ENCODE data around the gene TTL. TPM values are rescaled to one million over a fixed set of nuclear protein-coding genes. Genes with fewer than 3 reads are reported as not detected.

Gene TTL
- total and polyA plus RNA-seq, 2 of the 13 experiments (the other 11 are each of a cell fraction or from before 2014, with no cell fraction given), result 19.0 to 59.8 TPM

DNA sequence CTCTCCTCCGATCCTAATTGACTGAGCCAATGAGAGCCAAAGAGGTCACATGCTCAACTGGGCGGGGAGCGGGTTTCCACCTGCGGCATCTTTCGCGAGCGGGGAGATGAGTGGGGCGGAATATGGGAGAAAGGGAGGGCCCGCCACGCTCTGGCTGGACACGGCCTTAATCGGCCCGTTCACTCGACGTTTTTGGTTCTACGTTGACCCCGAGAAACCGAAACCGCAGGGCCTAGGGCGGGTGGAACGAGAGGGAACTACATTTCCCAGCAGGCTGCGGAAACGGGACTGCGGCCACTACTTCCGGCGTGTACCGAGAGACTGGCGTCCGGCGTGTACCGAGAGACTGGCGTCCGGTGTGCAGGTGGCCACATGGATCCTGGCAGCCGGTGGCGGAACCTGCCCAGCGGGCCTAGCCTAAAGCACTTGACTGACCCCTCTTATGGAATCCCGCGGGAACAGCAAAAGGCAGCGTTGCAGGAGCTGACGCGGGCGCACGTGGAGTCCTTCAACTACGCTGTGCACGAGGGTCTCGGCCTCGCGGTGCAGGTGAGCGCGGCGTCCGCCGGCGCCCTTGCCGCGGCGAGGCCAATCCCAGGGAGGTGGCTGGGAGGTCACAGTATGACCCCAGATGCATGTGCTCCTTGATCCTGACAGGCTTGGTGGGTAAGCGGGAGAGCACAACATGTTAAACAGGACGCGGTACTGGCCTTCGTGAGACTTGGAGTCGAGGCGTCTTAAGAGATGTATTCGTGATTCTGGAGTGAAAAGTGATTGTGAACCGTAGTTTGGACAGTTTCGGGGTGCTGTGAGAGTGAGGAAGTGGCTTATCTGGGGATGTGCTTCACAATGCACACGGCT is 60.4 kb downstream of the TTL start, which contains the start of gene POLR1B (continued):
- peak; percentile 96 for TF ChIP-seq ARHGAP35 (CRISPR knock-in tag; IDR thresholded peaks at IDR 0.05; ENCODE audit: borderline replicate concordance)
- TF ChIP-seq MED1 (CRISPR knock-in tag; IDR thresholded peaks at IDR 0.05), result peak; percentile 82
- TF ChIP-seq, protein P1, sequence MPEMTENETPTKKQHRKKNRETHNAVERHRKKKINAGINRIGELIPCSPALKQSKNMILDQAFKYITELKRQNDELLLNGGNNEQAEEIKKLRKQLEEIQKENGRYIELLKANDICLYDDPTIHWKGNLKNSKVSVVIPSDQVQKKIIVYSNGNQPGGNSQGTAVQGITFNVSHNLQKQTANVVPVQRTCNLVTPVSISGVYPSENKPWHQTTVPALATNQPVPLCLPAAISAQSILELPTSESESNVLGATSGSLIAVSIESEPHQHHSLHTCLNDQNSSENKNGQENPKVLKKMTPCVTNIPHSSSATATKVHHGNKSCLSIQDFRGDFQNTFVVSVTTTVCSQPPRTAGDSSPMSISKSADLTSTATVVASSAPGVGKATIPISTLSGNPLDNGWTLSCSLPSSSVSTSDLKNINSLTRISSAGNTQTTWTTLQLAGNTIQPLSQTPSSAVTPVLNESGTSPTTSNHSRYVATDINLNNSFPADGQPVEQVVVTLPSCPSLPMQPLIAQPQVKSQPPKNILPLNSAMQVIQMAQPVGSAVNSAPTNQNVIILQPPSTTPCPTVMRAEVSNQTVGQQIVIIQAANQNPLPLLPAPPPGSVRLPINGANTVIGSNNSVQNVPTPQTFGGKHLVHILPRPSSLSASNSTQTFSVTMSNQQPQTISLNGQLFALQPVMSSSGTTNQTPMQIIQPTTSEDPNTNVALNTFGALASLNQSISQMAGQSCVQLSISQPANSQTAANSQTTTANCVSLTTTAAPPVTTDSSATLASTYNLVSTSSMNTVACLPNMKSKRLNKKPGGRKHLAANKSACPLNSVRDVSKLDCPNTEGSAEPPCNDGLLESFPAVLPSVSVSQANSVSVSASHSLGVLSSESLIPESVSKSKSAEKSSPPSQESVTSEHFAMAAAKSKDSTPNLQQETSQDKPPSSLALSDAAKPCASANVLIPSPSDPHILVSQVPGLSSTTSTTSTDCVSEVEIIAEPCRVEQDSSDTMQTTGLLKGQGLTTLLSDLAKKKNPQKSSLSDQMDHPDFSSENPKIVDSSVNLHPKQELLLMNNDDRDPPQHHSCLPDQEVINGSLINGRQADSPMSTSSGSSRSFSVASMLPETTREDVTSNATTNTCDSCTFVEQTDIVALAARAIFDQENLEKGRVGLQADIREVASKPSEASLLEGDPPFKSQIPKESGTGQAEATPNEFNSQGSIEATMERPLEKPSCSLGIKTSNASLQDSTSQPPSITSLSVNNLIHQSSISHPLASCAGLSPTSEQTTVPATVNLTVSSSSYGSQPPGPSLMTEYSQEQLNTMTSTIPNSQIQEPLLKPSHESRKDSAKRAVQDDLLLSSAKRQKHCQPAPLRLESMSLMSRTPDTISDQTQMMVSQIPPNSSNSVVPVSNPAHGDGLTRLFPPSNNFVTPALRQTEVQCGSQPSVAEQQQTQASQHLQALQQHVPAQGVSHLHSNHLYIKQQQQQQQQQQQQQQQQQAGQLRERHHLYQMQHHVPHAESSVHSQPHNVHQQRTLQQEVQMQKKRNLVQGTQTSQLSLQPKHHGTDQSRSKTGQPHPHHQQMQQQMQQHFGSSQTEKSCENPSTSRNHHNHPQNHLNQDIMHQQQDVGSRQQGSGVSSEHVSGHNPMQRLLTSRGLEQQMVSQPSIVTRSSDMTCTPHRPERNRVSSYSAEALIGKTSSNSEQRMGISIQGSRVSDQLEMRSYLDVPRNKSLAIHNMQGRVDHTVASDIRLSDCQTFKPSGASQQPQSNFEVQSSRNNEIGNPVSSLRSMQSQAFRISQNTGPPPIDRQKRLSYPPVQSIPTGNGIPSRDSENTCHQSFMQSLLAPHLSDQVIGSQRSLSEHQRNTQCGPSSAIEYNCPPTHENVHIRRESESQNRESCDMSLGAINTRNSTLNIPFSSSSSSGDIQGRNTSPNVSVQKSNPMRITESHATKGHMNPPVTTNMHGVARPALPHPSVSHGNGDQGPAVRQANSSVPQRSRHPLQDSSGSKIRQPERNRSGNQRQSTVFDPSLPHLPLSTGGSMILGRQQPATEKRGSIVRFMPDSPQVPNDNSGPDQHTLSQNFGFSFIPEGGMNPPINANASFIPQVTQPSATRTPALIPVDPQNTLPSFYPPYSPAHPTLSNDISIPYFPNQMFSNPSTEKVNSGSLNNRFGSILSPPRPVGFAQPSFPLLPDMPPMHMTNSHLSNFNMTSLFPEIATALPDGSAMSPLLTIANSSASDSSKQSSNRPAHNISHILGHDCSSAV (CRISPR knock-in tag; IDR thresholded peaks at IDR 0.05; ENCODE audit: borderline replicate concordance), result peak; percentile 86; the same call in 1 of the 2 replicates
- no peak for TF ChIP-seq SP1 (IDR thresholded peaks at IDR 0.05)
- TF ChIP-seq SP1 (CRISPR knock-in tag; IDR thresholded peaks at IDR 0.05), result peak; percentile 60
- peak; percentile 74 for TF ChIP-seq RXRB (CRISPR knock-in tag; IDR thresholded peaks at IDR 0.05; ENCODE audit: borderline replicate concordance)
- TF ChIP-seq ZNF451 (CRISPR knock-in tag; IDR thresholded peaks at IDR 0.05), result no peak; the same call in 1 of the 2 replicates
- peak; percentile 41; the same call in 1 of the 2 replicates for TF ChIP-seq ZNF121 (CRISPR knock-in tag; IDR thresholded peaks at IDR 0.05)
- peak; percentile 81 for TF ChIP-seq ZNF510 (CRISPR knock-in tag; IDR thresholded peaks at IDR 0.05; ENCODE audit: low read depth)
- no peak for TF ChIP-seq HNRNPH1 (optimal IDR thresholded peaks at IDR 0.05; ENCODE audit: low read depth, low read length)
- TF ChIP-seq, protein P2, sequence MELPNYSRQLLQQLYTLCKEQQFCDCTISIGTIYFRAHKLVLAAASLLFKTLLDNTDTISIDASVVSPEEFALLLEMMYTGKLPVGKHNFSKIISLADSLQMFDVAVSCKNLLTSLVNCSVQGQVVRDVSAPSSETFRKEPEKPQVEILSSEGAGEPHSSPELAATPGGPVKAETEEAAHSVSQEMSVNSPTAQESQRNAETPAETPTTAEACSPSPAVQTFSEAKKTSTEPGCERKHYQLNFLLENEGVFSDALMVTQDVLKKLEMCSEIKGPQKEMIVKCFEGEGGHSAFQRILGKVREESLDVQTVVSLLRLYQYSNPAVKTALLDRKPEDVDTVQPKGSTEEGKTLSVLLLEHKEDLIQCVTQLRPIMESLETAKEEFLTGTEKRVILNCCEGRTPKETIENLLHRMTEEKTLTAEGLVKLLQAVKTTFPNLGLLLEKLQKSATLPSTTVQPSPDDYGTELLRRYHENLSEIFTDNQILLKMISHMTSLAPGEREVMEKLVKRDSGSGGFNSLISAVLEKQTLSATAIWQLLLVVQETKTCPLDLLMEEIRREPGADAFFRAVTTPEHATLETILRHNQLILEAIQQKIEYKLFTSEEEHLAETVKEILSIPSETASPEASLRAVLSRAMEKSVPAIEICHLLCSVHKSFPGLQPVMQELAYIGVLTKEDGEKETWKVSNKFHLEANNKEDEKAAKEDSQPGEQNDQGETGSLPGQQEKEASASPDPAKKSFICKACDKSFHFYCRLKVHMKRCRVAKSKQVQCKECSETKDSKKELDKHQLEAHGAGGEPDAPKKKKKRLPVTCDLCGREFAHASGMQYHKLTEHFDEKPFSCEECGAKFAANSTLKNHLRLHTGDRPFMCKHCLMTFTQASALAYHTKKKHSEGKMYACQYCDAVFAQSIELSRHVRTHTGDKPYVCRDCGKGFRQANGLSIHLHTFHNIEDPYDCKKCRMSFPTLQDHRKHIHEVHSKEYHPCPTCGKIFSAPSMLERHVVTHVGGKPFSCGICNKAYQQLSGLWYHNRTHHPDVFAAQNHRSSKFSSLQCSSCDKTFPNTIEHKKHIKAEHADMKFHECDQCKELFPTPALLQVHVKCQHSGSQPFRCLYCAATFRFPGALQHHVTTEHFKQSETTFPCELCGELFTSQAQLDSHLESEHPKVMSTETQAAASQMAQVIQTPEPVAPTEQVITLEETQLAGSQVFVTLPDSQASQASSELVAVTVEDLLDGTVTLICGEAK (IDR thresholded peaks at IDR 0.05), result peak; percentile 77
- TF ChIP-seq, protein P2 (CRISPR knock-in tag; IDR thresholded peaks at IDR 0.05), result peak; percentile 95
